IMR-90 (cell line): ENCODE data around the gene TMEM129. TPM values are rescaled to one million over a fixed set of nuclear protein-coding genes. Genes with fewer than 3 reads are reported as not detected.

Experiments
- ATAC-seq: fragments of 200-7000 bp; cut with Tn5 transposase; 2 replicates; pipeline ENCODE4 v1.9.1; 2020; ENCODE audit warnings: low read depth, mild to moderate bottlenecking, moderate library complexity
- BruUV-seq: library from RNA; stranded (reverse); fragments of 400-500 nt; replicated peaks from 2 replicates; lab custom pipeline; 2021; lab: Mats Ljungman, UMichigan
- CTCF ChIA-PET: fragments of 300-600 bp; formaldehyde crosslinking; extraction: SDS; loops from one replicate; lab custom pipeline; 2021; ENCODE audit warnings: antibody characterized with exemption; lab: Yijun Ruan, JAX
- POLR2A ChIA-PET: fragments of 300-600 bp; sonication (Branson Sonifier 250); formaldehyde crosslinking; loops from one replicate; lab custom pipeline; 2022; ENCODE audit warnings: antibody characterized with exemption; ENCODE audit not compliant: unreplicated experiment; lab: Charles Lee
- DNase-seq: peaks from one replicate; pipeline ENCODE4 v3.0.0; 2013
- H2AFZ ChIP-seq: replicated peaks from 2 replicates; pipeline ENCODE3; 2013; ENCODE audit warnings: low read length, mild to moderate bottlenecking; ENCODE audit not compliant: poor library complexity
- H2AK5ac ChIP-seq: 2 replicates; pipeline ENCODE4 v1.6.1; 2013; ENCODE audit warnings: low read depth, low read length, inconsistent platforms
- H2AK9ac ChIP-seq: replicated peaks from 2 replicates; pipeline ENCODE3; 2013; ENCODE audit warnings: mild to moderate bottlenecking, low read depth, low read length, moderate library complexity; ENCODE audit not compliant: poor library complexity
- H2BK120ac ChIP-seq: 2 replicates; pipeline ENCODE4 v1.6.1; 2013; ENCODE audit warnings: low read depth, low read length, inconsistent platforms
- H2BK15ac ChIP-seq: 3 replicates; pipeline ENCODE4 v1.6.1; 2013; ENCODE audit warnings: low read depth, low read length, inconsistent platforms
- H2BK20ac ChIP-seq: 2 replicates; pipeline ENCODE4 v1.6.1; 2013; ENCODE audit warnings: low read depth, mild to moderate bottlenecking, inconsistent platforms, low read length, moderate library complexity
- H2BK5ac ChIP-seq: 2 replicates; pipeline ENCODE4 v1.6.1; 2013; ENCODE audit warnings: mild to moderate bottlenecking, low read depth, low read length, inconsistent platforms; ENCODE audit not compliant: poor library complexity, severe bottlenecking
- H3K14ac ChIP-seq: replicated peaks from 2 replicates; pipeline ENCODE4 v1.6.1; 2013; ENCODE audit warnings: low read depth, low read length, inconsistent platforms
- H3K18ac ChIP-seq: 2 replicates; pipeline ENCODE4 v1.6.1; 2013; ENCODE audit warnings: low read depth, low read length, control low read depth
- H3K23ac ChIP-seq: 2 replicates; pipeline ENCODE4 v1.6.1; 2013; ENCODE audit warnings: low read depth, low read length, inconsistent platforms
- H3K27ac ChIP-seq: 2 replicates; pipeline ENCODE4 v1.5.1; 2013; ENCODE audit warnings: mild to moderate bottlenecking, control low read depth, low read length; ENCODE audit not compliant: insufficient read depth
- H3K27me3 ChIP-seq: 2 replicates; pipeline ENCODE4 v1.6.1; 2013; ENCODE audit warnings: low read length; ENCODE audit not compliant: control insufficient read depth, insufficient read depth
- H3K36me3 ChIP-seq: 2 replicates; pipeline ENCODE4 v1.6.1; 2013; ENCODE audit warnings: low read length, mixed read lengths; ENCODE audit not compliant: control insufficient read depth, insufficient read depth
- H3K4ac ChIP-seq: 2 replicates; pipeline ENCODE4 v1.6.1; 2013; ENCODE audit warnings: low read depth, low read length, inconsistent platforms
- H3K4me1 ChIP-seq: 2 replicates; pipeline ENCODE4 v1.6.1; 2013; ENCODE audit warnings: low read length, mixed read lengths; ENCODE audit not compliant: control insufficient read depth, insufficient read depth
- H3K4me2 ChIP-seq: 2 replicates; pipeline ENCODE4 v1.6.1; 2013; ENCODE audit warnings: low read depth, mild to moderate bottlenecking, control low read depth, low read length, moderate library complexity
- H3K4me3 ChIP-seq: 2 replicates; pipeline ENCODE4 v1.5.1; 2013; ENCODE audit warnings: low read depth, mild to moderate bottlenecking, control low read depth, low read length, moderate library complexity; ENCODE audit not compliant: insufficient read depth
- H3K56ac ChIP-seq: 2 replicates; pipeline ENCODE4 v1.6.1; 2013; ENCODE audit warnings: low read length, inconsistent platforms; ENCODE audit not compliant: insufficient read depth; ENCODE audit errors: extremely low read depth
- H3K79me1 ChIP-seq, 2 experiments: 2 replicates each; pipeline ENCODE4 v1.6.1; 2013; ENCODE audit warnings: low read length in 2 of 2, inconsistent platforms in 1 of 2, low read depth in 1 of 2
- H3K9ac ChIP-seq: 2 replicates; pipeline ENCODE4 v1.6.1; 2013; ENCODE audit warnings: low read depth, low read length, control low read depth
- H3K9me1 ChIP-seq: 2 replicates; pipeline ENCODE4 v1.6.1; 2013; ENCODE audit warnings: low read length, inconsistent platforms; ENCODE audit not compliant: insufficient read depth
- H3K9me3 ChIP-seq: 2 replicates; pipeline ENCODE4 v1.6.1; 2013; ENCODE audit warnings: low read length; ENCODE audit not compliant: control insufficient read depth, insufficient read depth
- H4K20me1 ChIP-seq: 2 replicates; pipeline ENCODE4 v1.6.1; 2013; ENCODE audit warnings: low read length, inconsistent platforms; ENCODE audit not compliant: insufficient read depth
- H4K5ac ChIP-seq: 2 replicates; pipeline ENCODE4 v1.6.1; 2013; ENCODE audit warnings: mild to moderate bottlenecking, low read depth, low read length, control low read depth
- H4K8ac ChIP-seq, 2 experiments: 2 replicates each; pipeline ENCODE4 v1.6.1; 2013; ENCODE audit warnings: low read depth in 2 of 2, low read length in 2 of 2, control low read depth in 1 of 2, inconsistent platforms in 1 of 2
- H4K91ac ChIP-seq: 2 replicates; pipeline ENCODE4 v1.6.1; 2013; ENCODE audit warnings: low read depth, low read length, inconsistent platforms; ENCODE audit not compliant: insufficient read depth
- CEBPB ChIP-seq: IDR thresholded peaks from 2 replicates; pipeline ENCODE4 v1.6.1; 2012; ENCODE audit warnings: low read depth, low read length, improper control_type of control experiment
- CHD1 ChIP-seq: IDR thresholded peaks from 2 replicates; pipeline ENCODE4 v1.6.1; 2012; ENCODE audit warnings: low read depth, low read length, improper control_type of control experiment
- FOS ChIP-seq: fragments of 150-350 bp; IDR thresholded peaks from 2 replicates; pipeline ENCODE4 v1.6.1; 2016; ENCODE audit warnings: low read depth, low read length
- MAFK ChIP-seq: IDR thresholded peaks from 2 replicates; pipeline ENCODE4 v1.6.1; 2012; ENCODE audit warnings: low read depth, low read length, improper control_type of control experiment
- MAZ ChIP-seq: IDR thresholded peaks from 2 replicates; pipeline ENCODE4 v1.6.1; 2012; ENCODE audit warnings: low read depth, mild to moderate bottlenecking, low read length, improper control_type of control experiment, moderate library complexity, borderline replicate concordance
- MXI1 ChIP-seq: IDR thresholded peaks from 2 replicates; pipeline ENCODE4 v1.6.1; 2012; ENCODE audit warnings: low read depth, mild to moderate bottlenecking, low read length, moderate library complexity, borderline replicate concordance
- POLR2A ChIP-seq: IDR thresholded peaks from 2 replicates; pipeline ENCODE4 v1.6.1; 2012; ENCODE audit warnings: mild to moderate bottlenecking, low read depth, low read length
- RAD21 ChIP-seq: IDR thresholded peaks from 2 replicates; pipeline ENCODE4 v1.6.1; 2012; ENCODE audit warnings: low read length, improper control_type of control experiment
- RCOR1 ChIP-seq: IDR thresholded peaks from 2 replicates; pipeline ENCODE4 v1.6.1; 2012; ENCODE audit warnings: mild to moderate bottlenecking, low read length, improper control_type of control experiment; ENCODE audit not compliant: insufficient replicate concordance
- SMC3 ChIP-seq: fragments of 150-350 bp; IDR thresholded peaks from 2 replicates; pipeline ENCODE4 v1.6.1; 2016; ENCODE audit warnings: low read depth, mild to moderate bottlenecking, antibody characterized with exemption, low read length, moderate library complexity
- WGBS, 2 experiments: methylation state at CpG; one replicate each; pipeline versions ENCODE4 v1.1.5 to v1.1.7; 2013; ENCODE audit warnings: missing lambda C conversion rate in 2 of 2; ENCODE audit not compliant: insufficient read length in 1 of 2; ENCODE audit errors: extremely low coverage in 2 of 2; 5-methylcytosine and 5-hydroxymethylcytosine counted together
- dilution Hi-C: fragments of 300-500 bp; cut with HindIII; formaldehyde crosslinking; loops from one replicate; pipeline ENCODE4 v1.14.3; 2018; ENCODE audit warnings: low sequenced_read_pairs; ENCODE audit not compliant: unreplicated experiment
- in situ Hi-C: fragments of 300-500 bp; cut with MboI; formaldehyde crosslinking; loops from 3 replicates; pipeline ENCODE4 v1.14.3; 2019; ENCODE audit warnings: low sequenced_read_pairs, inconsistent platforms, mixed read lengths
- intact Hi-C: fragments of 100-400 bp; cut with micrococcal nuclease; formaldehyde crosslinking; loops from 2 replicates; pipeline ENCODE4 v1.10.0; 2022
- polyA plus RNA-seq, 3 experiments: library from polyadenylated mRNA; depleted of rRNA; stranded (reverse); fragments of >200 nt; gene quantifications; 2 replicates each; pipeline ENCODE4 v1.2.3, GENCODE V29; 2012; ENCODE audit warnings: low replicate concordance in 1 of 3
- total RNA-seq: library from RNA; depleted of rRNA; stranded (reverse); fragments of >200 nt; gene quantifications from 2 replicates; pipeline ENCODE4 v1.2.3, GENCODE V29; 2012
- TF ChIP-seq, protein P1 (sequence below): fragments of 150-350 bp; IDR thresholded peaks from 2 replicates; pipeline ENCODE4 v1.6.1; 2017; ENCODE audit warnings: mild to moderate bottlenecking, antibody characterized with exemption, low read length, low read depth
- TF ChIP-seq, protein P2 (sequence below): fragments of 150-350 bp; IDR thresholded peaks from 2 replicates; pipeline ENCODE4 v1.6.1; 2016; ENCODE audit warnings: low read depth, mild to moderate bottlenecking, low read length, moderate library complexity, borderline replicate concordance

TMEM129 gene
- total and polyA plus RNA-seq, 2 of the 4 experiments (the other 2 are of a cell fraction), result 6.6 to 26.6 TPM

DNA sequence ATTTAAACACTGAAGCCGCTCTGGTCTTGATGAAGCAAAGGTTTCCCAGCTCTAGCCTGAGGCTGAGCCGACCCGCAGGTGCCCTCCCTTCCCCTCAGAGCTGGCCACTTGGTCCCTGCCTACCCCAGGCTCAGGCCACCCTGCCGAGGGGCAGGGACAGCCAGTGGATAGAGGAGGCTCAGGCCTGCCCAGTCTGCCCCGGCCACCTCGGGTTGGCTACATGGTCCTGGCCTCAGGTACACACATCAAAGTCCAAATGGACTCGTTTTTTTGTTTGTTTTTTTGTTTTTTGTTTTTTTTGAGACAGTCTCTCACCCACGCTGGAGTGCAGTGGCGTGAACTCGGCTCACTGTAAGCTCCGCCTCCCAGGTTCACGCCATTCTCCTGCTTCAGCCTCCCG lies 24.0 kb upstream of the TMEM129 start:
- intact Hi-C loops (no loop called here), dilution Hi-C loops (no loop called here), in situ Hi-C loops (no loop called here)
- Histone ChIP-seq H3K56ac (no peak overlapping the region), H2AK9ac (no peak overlapping the region), H4K5ac (no peak overlapping the region), H2AK5ac (no peak overlapping the region), H3K9me3 (no peaks in the 10 kb centered on the region), H2BK120ac (no peak overlapping the region), H3K36me3 (peaks cover 15% of the 10 kb centered on the region), H3K4me3 (no peak overlapping the region), H2BK5ac (no peak overlapping the region), H3K14ac (no peak overlapping the region), H2BK15ac (no peak overlapping the region), H3K27me3 (no peaks in the 10 kb centered on the region; the same call in 1 of the 2 replicates), H3K9me1 (no peaks in the 10 kb centered on the region), H3K4me1 (no peaks in the 10 kb centered on the region), H4K91ac (no peak overlapping the region), H2AFZ (no peak overlapping the region), H3K9ac (no peak overlapping the region), H3K27ac (no peak overlapping the region), H3K4ac (no peak overlapping the region), H3K18ac (no peak overlapping the region), H2BK20ac (no peak overlapping the region), H3K79me1 (no peaks in the 10 kb centered on the region; a peak in 1 of 4 replicates), H3K4me2 (no peak overlapping the region), H4K8ac (no peak overlapping the region), H4K20me1 (peaks cover 4% of the 10 kb centered on the region; the same call in 1 of the 2 replicates), H3K23ac (no peak overlapping the region)
- DNase-seq (no peak), ATAC-seq (no peak)
- TF ChIP-seq RCOR1, result no peak
- no peak for TF ChIP-seq MAFK
- TF ChIP-seq, protein P1, sequence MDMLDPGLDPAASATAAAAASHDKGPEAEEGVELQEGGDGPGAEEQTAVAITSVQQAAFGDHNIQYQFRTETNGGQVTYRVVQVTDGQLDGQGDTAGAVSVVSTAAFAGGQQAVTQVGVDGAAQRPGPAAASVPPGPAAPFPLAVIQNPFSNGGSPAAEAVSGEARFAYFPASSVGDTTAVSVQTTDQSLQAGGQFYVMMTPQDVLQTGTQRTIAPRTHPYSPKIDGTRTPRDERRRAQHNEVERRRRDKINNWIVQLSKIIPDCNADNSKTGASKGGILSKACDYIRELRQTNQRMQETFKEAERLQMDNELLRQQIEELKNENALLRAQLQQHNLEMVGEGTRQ, result no peak
- TF ChIP-seq POLR2A, result no peak
- TF ChIP-seq MAZ, result no peak
- TF ChIP-seq SMC3, result no peak
- no peak for TF ChIP-seq MXI1
- no peak for TF ChIP-seq RAD21
- TF ChIP-seq, protein P2, sequence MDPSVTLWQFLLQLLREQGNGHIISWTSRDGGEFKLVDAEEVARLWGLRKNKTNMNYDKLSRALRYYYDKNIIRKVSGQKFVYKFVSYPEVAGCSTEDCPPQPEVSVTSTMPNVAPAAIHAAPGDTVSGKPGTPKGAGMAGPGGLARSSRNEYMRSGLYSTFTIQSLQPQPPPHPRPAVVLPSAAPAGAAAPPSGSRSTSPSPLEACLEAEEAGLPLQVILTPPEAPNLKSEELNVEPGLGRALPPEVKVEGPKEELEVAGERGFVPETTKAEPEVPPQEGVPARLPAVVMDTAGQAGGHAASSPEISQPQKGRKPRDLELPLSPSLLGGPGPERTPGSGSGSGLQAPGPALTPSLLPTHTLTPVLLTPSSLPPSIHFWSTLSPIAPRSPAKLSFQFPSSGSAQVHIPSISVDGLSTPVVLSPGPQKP, result no peak
- TF ChIP-seq CEBPB, result no peak
- no peak for TF ChIP-seq FOS
- TF ChIP-seq CHD1, result no peak
- POLR2A ChIA-PET, result no interaction called here
- BruUV-seq, result no TSS peak
- CTCF ChIA-PET, result no interaction called here
- WGBS, 2 experiments, result 90% methylated on average over 2 of the region's 13 CpGs; no CpG with 5 or more reads in 1 of the 2 experiments
